Measurements from ENCODE around the gene OPA3. TPM values are rescaled to one million over a fixed set of nuclear protein-coding genes. Genes with fewer than 3 reads are reported as not detected.
A peak's percentile ranks its signal among the peaks of the same experiment; 100 is the strongest.

OPA3 gene
- total and polyA plus RNA-seq, 2 experiments from 2014 or later: 11.5 to 14.5 TPM

DNA sequence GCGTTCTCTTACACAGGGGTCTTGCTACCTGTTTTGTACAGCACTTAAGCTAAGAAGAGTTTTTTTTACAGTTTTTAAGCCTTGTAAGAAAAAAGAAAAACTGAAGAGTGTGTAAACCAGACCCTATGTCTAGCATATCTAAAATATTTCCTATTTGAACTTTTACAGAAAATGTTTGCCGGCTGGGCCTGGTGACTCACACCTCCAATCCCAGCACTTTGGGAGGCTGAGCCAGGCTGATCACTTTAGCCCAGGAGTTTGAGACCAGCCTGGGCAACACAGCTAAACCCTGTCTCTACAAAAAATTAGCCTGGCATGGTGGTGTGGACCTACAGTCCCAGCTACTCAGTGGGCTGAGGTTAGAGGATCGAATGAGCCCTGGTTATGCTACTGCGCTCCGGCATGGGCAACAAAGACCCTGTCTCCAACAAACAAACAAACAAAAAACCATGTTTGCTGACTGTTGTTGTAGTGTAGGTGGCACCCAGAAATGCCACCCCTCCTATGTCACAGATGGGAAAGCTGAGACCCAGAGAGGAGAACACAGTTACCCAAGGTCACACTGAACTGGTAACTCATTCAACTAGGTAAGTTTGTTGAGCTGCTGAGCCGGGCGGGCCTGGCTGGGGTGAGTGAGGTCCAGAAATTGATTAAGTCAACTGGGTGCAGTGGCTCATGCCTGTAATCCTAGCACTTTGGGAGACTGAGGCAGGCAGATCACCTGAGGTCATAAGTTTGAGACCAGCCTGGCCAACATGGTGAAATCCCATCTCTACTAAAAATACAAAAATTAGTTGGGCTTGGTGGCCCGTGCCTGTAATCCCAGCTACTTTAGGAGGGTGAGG, 79.2 kb downstream of the OPA3 start:
- no peak overlapping the region for H2AFZ ChIP-seq
- Mint-ChIP-seq H3K9me3 (no peaks in the 10 kb centered on the region; the same call in 2 of the 3 replicates), H3K4me3 (peak overlapping the region; percentile 63; the same call in 2 of the 3 replicates), H3K36me3 (ENCODE audit: low read depth) (peaks cover 5% of the 10 kb centered on the region; the same call in 1 of the 3 replicates), H3K4me1 (peaks cover 31% of the 10 kb centered on the region), H3K27ac (no peak overlapping the region), H3K27me3 (ENCODE audit: insufficient read depth, low read depth, poor library complexity) (peaks cover 14% of the 10 kb centered on the region)
- TF ChIP-seq ETS1 (IDR thresholded peaks at IDR 0.05) (no peak), POLR2AphosphoS5 (IDR thresholded peaks at IDR 0.05; ENCODE audit: low read depth) (no peak), ZNF331 (CRISPR knock-in tag; IDR thresholded peaks at IDR 0.05; ENCODE audit: low read depth) (no peak), CREB1 (CRISPR knock-in tag; IDR thresholded peaks at IDR 0.05; ENCODE audit: low read depth) (no peak), EZH2 (IDR thresholded peaks at IDR 0.05; ENCODE audit: low read depth, unreplicated experiment) (no peak), EZH2phosphoT487 (IDR thresholded peaks at IDR 0.05; ENCODE audit: unreplicated experiment) (no peak), JUNB (IDR thresholded peaks at IDR 0.05; ENCODE audit: unreplicated experiment) (no peak), ZNF462 (CRISPR knock-in tag; IDR thresholded peaks at IDR 0.05) (no peak), ZNF114 (CRISPR knock-in tag; IDR thresholded peaks at IDR 0.05) (no peak), REST (IDR thresholded peaks at IDR 0.05; ENCODE audit: unreplicated experiment) (no peak), NANOG (IDR thresholded peaks at IDR 0.05; ENCODE audit: borderline replicate concordance) (no peak), STAT1 (IDR thresholded peaks at IDR 0.05; ENCODE audit: unreplicated experiment) (no peak)
- TF ChIP-seq, protein P1, sequence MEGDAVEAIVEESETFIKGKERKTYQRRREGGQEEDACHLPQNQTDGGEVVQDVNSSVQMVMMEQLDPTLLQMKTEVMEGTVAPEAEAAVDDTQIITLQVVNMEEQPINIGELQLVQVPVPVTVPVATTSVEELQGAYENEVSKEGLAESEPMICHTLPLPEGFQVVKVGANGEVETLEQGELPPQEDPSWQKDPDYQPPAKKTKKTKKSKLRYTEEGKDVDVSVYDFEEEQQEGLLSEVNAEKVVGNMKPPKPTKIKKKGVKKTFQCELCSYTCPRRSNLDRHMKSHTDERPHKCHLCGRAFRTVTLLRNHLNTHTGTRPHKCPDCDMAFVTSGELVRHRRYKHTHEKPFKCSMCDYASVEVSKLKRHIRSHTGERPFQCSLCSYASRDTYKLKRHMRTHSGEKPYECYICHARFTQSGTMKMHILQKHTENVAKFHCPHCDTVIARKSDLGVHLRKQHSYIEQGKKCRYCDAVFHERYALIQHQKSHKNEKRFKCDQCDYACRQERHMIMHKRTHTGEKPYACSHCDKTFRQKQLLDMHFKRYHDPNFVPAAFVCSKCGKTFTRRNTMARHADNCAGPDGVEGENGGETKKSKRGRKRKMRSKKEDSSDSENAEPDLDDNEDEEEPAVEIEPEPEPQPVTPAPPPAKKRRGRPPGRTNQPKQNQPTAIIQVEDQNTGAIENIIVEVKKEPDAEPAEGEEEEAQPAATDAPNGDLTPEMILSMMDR (conservative IDR thresholded peaks at IDR 0.05; ENCODE audit: low read depth in 2 of 2): no peak
- no peaks in the 10 kb centered on the region for H3K9me2 ChIP-seq (ENCODE audit: insufficient read depth)
- peak overlapping the region; percentile 80; the same call in 1 of the 2 replicates for H3K27ac ChIP-seq (ENCODE audit: low read depth)
- no peak for DNase-seq (ENCODE audit: low spot score)
- H3K79me2 ChIP-seq (replicated peaks; ENCODE audit: insufficient read depth): peaks cover 30% of the 10 kb centered on the region
- ATAC-seq: no peak
- peaks cover 20% of the 10 kb centered on the region for H3K4me1 ChIP-seq (ENCODE audit: insufficient read depth)
- H3K36me3 ChIP-seq (ENCODE audit: insufficient read depth): no peaks in the 10 kb centered on the region
- no peak overlapping the region for H3K4me3 ChIP-seq
- no peaks in the 10 kb centered on the region; the same call in 1 of the 2 replicates for H4K20me1 ChIP-seq (replicated peaks; ENCODE audit: insufficient read depth)
- peaks cover 14% of the 10 kb centered on the region for H3F3A ChIP-seq (replicated peaks; ENCODE audit: low read depth)
- peak overlapping the region; percentile 95; the same call in 1 of the 2 replicates for H3K4me2 ChIP-seq
- no peaks in the 10 kb centered on the region for H3K27me3 ChIP-seq (ENCODE audit: insufficient read depth)

All from GM23338 (cell line).